HG02938 (cell line): ENCODE measurements around the gene RRAS2.
A peak's percentile ranks its signal among the peaks of the same experiment; 100 is the strongest.
"Not testable (repeated sequence)": the region's sequence is repeated elsewhere in the genome, so short reads cannot be mapped to it uniquely, and the experiment has no call there.

ENCODE experiments used
- ATAC-seq: cut with Tn5 transposase; IDR thresholded peaks from one replicate; pipeline ENCODE4 v1.9.1; 2021; ENCODE audit warnings: mild to moderate bottlenecking, moderate library complexity; ENCODE audit not compliant: unreplicated experiment

Gene RRAS2

DNA sequence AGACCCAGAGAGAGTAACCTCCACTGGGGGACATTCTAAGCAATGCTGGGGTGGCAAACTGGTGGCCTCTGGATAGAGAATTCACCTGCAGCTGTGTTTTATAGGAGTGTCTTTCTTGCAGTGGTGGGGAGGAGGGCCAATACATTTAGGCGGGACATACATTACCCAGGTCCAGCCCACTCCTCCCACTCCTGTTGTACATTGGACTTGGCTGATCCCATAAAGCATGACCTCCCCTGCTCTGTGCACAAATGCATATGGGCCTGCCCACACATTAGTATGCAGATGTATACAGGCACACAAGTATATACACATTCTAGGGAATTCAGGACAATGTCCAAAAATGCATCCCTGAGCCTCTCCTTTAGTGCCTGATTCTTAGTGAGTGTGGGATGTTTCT, 99.1 kb downstream of the RRAS2 start:
- no peak for ATAC-seq

DNA sequence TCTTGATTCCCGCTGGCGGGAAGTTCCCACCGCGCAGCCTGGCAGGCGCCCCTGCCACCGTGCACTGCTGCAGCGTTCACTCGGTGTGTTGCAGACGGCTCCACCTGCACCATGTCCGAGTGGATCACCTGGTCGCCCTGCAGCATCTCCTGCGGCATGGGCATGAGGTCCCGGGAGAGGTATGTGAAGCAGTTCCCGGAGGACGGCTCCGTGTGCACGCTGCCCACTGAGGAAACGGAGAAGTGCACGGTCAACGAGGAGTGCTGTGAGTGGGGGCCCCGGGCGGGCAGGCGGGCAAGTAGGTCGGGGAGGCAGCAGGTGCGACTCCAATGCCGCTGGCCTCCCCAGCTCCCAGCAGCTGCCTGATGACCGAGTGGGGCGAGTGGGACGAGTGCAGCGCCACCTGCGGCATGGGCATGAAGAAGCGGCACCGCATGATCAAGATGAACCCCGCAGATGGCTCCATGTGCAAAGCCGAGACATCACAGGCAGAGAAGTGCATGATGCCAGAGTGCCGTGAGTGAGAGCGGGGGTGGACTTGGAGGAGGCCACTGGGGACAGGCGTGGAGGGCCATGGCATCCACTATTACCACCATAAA, 99.7 kb downstream of the RRAS2 start:
- ATAC-seq = no peak

DNA sequence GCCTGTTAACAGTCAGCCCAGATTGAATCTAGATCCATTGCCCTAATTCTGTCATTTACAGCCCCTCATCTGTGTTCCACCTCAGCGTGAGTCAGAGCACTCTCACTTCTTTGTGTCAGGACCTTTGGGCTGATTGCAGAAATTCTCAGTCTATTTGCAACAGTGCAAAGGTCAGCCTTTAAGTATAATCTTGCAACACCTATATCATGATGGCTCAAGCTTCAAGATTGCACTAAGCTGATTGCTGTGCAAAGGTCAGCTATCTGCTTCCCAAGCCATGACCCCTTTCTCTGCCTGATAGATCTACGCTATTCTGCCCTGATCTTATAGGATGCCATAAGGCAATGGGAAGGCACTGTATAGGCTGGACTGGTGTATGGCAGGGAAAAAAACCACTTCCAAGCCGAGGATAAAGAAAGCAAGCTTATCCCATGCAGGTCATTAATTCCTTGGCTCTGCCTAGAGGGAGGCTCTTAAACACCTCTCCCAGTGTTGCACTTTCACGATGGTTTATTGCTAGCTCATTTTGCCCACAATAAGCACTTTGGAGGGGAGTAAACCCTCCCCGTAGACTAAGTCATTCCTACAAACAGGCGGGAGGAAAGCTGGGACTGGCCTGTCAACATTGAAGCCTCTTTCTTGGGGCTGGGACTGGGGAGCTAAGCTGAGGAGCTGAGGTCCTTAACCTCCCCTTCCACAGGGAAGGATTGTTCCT, 100.6 kb downstream of the RRAS2 start:
- ATAC-seq = no peak

DNA sequence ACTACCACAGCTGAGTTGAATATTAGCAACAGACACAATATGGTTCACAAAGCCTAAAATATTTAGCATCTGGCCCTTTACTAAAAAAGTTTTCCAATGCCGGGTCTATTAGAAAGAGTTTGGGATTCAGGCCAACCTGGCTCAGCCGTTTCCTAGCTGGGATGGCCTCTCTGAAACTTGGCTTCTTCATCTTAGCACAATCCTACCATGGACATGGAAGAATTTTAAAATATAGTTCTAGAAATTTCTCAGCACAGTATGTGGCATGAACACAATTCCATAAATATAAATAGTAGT, 103.8 kb downstream of the RRAS2 start:
- ATAC-seq = no peak

GRCh38 chr11:14254533-14255237, 104.3 kb downstream of the RRAS2 start:
- ATAC-seq = no peak

DNA sequence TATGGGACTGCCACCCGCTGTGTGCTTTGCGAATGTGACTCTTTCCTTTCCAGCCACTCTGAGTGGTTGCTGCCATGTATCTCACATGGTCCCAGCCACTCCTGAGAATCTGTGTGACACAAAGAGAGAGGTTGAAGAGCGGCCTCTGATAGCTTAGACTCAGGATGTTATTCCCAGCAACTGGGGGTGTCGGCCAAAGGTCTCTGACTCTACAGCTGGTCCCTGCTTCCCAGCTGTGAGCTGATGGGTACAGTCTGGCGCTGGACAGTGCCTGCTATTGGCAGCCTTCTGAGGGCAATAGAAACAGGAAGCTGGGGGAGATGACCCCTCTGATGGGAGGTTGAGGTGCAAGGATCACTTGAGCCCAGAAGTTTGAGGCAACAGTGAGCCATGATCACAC, 105.1 kb downstream of the RRAS2 start:
- ATAC-seq = no peak

- ATAC-seq = no peak
These were observed 105.6 kb downstream of the RRAS2 start for GRCh38 chr11:14253421-14253820.

GRCh38 chr11:14252501-14252900, 106.5 kb downstream of the RRAS2 start:
- ATAC-seq = not testable (repeated sequence)

GRCh38 chr11:14251754-14252153, 107.2 kb downstream of the RRAS2 start:
- no peak for ATAC-seq

DNA sequence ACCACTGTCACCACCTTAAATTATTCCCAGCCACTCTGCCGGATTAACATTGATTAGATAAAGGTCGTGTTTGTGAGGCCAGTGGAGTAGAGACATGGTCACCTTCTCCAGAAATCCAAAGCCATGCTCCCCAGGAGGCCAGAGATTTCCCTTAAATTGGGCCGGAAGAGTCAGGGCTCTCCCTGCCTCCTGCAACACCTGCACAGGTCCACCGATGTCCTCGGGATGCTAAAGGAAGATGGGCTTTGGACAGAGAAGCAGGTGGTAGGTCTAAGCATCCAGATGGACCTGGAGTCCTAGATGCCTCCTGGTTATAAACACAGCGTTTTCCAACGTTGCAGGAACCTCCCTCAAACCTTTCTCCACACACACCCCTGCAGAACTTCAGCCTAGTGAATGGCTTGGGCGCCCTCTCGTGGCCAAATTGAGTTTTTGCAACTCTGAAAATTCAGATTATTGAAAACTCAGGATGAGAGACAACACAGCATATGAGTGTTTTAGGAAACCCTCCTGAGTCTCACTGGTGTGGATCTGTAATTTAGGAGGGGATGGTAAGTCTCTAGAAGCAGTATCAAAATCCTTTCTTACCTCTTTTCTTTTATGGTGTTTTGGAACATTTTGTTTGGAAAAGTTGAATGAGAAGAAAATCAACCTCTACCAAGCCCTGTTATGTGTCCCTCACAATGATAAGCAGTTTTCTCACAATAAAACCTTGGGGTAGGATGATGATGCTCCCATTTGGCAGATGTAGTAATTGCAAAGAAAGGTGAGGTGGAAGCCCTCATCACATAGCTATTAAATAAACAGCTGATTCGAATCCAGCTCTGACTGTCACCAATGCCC, 109.6 kb downstream of the RRAS2 start:
- no peak for ATAC-seq

GRCh38 chr11:14248580-14248981, 110.4 kb downstream of the RRAS2 start:
- no peak for ATAC-seq

- no peak for ATAC-seq
These were observed 113.5 kb downstream of the RRAS2 start for GRCh38 chr11:14245444-14245843.

DNA sequence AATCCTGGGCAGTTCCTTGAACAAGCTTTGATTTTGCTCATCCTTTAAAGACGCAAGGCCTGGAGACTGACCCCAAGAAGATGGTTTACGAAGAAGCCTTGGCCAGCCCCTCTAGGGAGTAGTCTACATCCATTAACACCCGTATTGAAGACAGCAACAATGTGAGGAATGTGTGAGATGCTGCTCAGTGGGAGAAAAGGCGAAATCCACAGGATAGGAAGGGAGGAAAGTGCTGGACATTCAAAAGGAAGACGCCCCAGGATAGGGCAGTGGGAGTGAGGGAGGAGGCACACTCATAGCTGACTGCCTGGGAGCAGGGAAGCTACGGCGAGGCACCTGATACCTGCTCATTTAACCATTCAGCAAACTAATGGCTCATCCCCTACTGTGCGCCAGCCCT, 114.1 kb downstream of the RRAS2 start:
- no peak for ATAC-seq

- no peak for ATAC-seq
These were observed 116.2 kb downstream of the RRAS2 start for GRCh38 chr11:14242733-14243132.

- no peak for ATAC-seq
These were observed 116.8 kb downstream of the RRAS2 start for GRCh38 chr11:14242187-14242586.

DNA sequence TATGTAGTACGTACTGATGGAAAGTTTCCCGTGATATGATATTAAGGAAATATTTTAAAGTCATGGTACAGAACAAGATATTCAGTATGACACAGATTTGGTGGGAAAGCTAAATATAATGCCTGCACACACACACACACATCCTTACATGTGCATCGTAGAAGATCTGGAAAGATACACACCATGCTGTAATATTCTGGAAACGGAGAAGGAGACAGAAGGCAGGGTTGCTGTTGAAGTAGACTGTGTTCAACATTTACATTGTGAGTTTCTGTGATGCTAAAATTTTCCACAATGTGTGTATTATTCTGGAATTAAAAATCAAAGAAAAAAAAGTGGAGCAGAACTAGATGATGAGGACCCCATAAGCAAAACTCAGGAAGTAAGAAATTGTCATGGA, 118.0 kb downstream of the RRAS2 start:
- ATAC-seq = no peak

GRCh38 chr11:14240221-14240620, 118.8 kb downstream of the RRAS2 start:
- no peak for ATAC-seq

DNA sequence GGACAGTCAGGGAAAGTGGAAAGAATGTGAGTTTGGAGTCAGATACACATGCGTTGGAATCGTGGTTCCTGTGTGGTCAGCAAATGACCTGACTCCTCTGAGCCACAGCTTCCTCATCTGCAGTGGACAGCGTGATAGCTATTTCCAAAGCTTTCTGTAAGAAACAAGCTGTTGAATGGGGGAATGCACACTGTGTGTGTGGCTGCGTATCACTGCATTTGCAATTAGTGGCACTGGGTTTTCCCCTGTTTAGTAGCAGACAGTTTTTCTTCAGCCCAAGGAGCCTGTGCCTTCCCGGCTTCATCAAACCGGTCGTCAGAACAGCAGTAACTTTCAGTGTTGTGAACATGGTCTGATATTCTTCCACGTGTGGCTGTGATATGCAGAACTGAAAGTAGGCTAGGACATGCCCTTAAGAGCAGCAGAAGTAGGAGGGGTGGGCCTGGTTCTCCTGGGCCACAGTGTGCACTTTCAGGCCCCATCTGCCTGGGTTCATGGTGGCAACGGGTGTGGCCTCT, 121.5 kb downstream of the RRAS2 start:
- ATAC-seq = peak; percentile 94

GRCh38 chr11:14235701-14236100, 123.3 kb downstream of the RRAS2 start:
- ATAC-seq = no peak

- no peak for ATAC-seq
These were observed 124.5 kb downstream of the RRAS2 start for GRCh38 chr11:14234446-14234845.

DNA sequence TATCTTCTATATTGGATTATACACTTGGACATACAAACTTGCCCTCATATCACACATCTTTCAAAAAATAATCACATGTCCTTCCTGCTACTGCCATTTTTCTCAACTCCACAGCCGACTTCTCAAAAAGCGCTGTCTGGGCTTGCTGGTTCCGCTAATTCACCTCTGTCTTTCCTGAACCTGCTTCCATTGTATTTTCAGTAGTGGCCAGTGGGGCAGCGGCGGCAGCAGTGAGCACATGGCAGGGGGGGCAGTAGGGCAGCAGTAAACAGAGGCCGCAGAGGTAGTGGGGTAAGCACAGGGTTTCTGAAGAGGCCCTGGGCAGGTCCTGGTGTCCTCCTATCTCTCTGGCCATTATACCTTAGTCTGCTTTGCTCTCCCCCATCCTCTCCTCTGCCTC, 126.3 kb downstream of the RRAS2 start:
- no peak for ATAC-seq
